Stimulated activated CD4-positive, alpha-beta T cell treated with anti-CD3 and anti-CD28 coated beads, Interleukin-15, amount 100 ng/mL, for 24 hours (primary cell): Measurements from ENCODE around the gene ZNF791.
"Not testable (repeated sequence)": the region's sequence is repeated elsewhere in the genome, so short reads cannot be mapped to it uniquely, and the experiment has no call there.

Source experiments
- DNase-seq: peaks from one replicate; pipeline ENCODE4 v3.0.0-alpha.2; 2020

The ZNF791 gene

DNA sequence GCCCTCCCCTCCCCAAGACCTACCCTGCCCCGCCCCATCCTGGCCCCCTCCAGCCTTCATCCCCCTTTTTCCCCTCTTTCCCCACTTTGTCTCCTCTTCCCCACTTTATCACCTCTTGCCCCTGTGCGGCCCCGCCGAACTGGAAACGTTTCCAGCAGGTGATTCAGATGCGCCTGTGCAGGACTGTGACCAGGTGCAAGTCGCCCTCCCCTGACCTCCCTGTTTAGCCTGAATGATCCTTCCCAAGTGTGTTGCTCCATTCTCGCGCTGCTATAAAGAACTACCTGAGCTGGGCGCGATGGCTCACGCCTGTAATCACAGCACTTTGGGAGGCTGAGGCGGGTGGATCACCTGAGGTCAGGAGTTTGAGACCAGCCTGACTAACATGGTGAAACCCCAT, 25.9 kb downstream of the ZNF791 start:
- no peak for DNase-seq

DNA sequence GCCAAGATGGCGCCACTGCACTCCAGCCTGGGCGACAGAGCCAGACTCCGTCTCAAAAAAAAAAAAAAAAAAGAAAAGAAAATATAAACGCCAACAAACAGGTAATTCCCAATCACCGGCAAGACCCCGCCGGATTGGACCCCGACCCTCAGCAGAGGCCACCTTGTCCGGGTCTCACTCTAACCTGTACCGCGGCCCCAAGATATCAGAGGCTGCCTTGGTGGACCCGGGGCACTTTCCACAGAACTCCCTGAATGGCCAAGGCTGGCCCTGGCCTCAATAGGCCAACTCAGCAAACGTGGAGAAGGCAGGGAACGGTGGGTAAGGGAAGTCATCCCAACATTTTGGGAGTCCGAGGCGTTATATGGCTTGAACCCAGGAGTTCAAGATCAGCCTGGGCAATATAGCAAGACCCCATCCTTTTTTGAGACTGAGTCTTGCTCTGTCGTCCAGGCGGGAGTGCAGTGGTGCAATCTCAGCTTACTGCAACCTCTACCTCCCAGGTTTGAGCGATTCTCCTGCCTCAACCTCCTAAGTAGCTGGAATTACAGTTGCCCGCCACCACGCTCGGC, 28.0 kb downstream of the ZNF791 start:
- DNase-seq, result no peak

DNA sequence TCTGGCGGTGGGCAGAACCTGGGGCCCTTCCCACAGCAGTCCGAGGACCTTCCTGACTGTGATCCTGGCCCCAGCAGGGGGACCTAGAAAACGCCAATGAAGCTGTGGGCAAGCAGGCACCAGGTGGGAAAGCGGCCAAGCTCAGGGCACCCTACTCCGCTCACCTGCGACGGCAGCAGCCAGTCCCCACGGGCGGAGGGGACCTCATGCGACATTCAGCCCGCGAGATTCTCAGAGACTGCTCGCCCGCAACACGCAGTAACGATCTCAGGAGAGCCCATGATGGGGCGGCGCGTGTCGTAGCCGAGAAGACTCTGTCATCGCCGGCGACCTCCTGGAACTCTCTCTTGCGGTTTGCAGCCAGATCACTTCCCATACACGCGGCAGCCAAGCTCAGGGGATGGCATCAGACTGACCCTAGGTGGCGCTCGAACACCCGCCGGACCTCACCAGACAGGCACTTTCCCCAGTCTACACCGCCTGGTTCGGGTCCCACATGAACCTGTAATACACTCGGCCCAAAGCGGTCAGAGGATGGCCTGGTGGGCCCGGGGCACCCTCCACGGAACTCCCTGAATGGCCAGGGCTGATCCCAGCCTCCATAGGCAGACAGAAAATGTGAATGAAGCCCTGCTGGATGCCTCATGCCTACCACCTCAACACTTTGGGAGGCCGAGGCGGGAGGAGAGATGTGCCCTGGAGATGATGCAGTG, 29.3 kb downstream of the ZNF791 start:
- peak; percentile 94 for DNase-seq

GRCh38 chr19:12641456-12641855, 30.7 kb downstream of the ZNF791 start:
- no peak for DNase-seq

DNA sequence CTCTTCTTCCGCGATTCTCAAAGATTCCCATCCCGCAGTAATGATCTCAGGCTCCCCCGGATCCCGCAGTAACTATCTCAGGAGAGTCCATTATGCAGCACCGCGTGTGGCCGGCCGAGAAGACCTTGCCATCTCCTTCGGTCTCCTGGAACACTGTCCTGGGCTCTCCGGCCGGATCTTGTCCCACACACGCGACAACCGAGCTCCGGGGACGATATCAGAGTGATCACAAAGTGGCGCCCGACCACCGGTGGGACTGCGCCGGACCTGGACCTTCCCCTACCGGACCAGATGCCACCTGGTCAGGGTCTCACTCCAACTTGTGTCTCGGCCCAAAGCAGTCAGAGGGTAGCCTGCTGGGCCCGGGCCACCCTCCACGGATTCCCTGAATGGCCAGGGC, 31.8 kb downstream of the ZNF791 start:
- no peak for DNase-seq

- DNase-seq, result not testable (repeated sequence)
These were observed 33.0 kb downstream of the ZNF791 start for GRCh38 chr19:12643716-12644115.

- no peak for DNase-seq
These were observed 35.8 kb downstream of the ZNF791 start for GRCh38 chr19:12646551-12646950.

DNA sequence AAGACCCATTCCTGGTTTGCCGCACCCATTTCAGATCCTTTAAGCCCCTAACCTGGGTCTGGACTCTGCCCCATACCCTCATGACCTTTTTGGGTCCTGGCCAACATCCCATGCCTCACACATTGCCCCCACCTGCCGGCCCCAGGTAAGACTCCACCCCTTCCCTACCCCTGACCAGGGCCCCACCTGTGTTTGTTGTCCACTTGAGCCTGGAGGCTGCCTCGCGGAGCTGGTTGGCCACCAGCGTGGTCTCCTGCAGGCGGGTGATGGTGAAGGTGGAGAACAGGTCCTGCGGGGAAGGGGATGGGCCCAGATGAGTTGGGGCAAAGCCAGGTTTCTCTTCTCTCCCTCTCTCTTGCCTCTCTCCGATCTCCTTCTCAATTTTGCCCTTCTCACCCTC, 36.3 kb downstream of the ZNF791 start:
- no peak for DNase-seq

- DNase-seq, result peak; percentile 54
These were observed 36.9 kb downstream of the ZNF791 start for GRCh38 chr19:12647490-12648071.

DNA sequence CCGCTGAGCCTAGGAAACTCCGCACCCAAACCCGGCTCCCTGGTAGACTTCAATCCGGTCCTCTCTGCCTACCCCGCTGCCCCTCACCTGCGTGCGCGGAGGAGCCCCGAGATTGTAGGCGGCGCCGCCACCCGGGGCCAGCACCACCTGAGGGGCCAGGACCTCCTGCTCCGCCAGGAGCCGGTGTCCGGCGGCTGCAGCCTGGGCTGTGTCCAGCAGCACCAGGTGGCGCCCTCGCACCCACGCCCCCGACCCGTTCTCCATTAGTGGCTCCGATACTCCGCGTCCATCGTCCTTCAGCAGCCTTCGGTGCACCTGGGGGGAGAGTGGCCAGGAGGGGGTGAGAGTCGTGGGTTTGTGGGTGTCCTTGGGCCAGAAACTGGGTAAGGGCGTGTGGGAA, 37.4 kb downstream of the ZNF791 start:
- no peak for DNase-seq

GRCh38 chr19:12649941-12650340, 39.2 kb downstream of the ZNF791 start:
- no peak for DNase-seq

DNA sequence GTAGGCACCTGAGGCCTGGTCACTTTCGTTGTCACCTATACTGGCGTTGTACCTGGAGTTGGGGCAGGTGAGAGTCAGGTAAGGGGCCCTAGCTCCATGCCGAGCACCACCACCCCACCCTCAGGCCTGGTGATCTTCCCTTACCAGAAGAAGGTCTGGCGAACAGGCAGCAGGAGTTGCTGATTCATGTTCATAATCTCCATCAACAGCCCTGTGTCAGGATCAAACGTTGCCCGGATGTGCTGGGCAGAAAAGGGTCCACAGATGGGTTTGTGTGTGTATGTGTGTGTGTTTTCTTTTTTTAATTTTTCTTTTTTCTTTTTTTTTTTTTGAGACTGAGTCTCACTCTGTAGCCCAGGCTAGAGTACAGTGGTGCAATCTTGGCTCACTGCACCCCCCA, 41.5 kb downstream of the ZNF791 start:
- DNase-seq, result no peak

GRCh38 chr19:12655546-12655945, 44.8 kb downstream of the ZNF791 start:
- DNase-seq, result no peak

DNA sequence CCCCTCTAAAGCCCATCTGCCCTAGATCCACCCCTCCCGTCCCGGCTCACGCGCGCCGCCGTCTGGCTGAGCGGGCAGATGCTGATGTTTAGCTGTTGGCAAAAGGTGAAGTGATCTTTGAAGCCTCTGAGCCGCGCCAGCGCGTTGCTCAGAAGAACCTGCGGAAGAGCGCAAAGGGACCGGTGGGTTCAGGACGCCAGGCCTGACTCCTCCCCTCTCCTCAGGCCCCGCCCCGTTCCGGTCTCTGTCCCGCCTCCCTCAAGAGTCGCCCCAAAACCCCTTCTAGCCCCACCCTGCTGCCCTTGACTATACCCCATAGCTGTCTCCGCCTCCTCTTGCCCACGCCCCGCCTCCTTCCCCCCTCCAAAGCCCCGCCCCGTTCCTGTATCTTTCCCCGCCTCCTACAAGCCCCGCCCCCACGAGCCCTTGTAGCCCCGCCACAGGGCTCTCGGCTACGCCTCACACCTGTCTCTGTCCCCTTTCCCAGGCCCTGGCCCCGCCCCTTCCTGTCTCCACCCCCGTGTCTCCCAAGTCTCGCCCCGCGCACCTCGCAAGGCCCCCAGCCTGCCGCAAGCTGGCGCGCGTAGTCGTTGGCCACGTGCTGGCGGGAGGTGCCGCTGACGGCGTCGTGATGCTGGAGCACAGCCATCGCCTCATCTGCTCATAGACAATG, 46.3 kb downstream of the ZNF791 start:
- peak; percentile 59 for DNase-seq

- DNase-seq, result no peak
These were observed 47.2 kb downstream of the ZNF791 start for GRCh38 chr19:12657966-12658365.

DNA sequence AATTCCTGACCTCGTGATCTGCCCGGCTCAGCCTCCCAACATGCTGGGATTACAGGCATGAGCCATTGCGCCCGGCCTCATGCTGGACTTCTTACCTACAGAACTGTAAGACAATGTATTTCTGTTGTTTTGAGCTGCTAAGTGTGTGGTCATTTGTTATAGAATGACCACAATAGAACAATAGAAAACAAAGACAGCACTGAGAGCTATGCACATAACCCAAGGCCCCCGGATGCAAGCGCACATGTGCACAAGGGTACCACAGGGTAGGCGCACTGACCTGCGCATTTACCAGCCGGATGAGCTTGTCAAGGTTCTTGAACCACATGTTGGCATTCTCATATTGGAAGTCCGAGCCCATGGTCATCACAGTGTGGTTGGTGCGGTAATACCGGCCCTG, 50.3 kb downstream of the ZNF791 start:
- DNase-seq, result no peak

GRCh38 chr19:12664406-12665280, 53.9 kb downstream of the ZNF791 start:
- DNase-seq, result peak; percentile 43

GRCh38 chr19:12665281-12665573, 54.5 kb downstream of the ZNF791 start:
- DNase-seq, result peak; percentile 71

DNA sequence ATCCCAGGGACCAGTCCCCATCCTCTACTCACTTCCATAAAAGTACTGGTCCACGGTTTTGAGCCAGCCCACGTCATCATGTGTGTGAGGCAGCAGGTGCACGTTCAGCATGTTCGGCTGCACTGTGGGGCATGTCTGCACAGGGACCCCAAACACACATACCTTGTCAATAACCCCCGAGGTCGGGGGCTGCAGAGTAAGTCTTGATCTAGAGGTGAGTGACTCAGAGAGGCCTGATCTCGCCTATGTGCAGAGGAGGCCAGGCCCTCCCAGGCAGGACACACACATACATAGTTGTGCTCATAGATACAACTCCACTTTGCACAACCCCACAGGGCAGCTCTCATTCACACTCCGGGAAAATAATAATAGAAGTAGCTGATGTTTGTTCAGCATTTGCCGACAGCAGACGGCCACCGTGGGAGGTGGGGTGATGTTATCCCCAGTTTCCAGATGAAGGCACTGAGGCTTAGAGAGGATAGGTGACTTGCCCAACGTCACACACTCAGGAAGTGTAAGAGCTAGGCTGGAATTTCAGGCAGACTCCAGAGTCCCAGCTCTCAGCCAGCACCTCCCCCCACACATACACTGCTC, 55.0 kb downstream of the ZNF791 start:
- DNase-seq, result peak; percentile 45

GRCh38 chr19:12666265-12667048, 55.7 kb downstream of the ZNF791 start, which contains the start of the genes MAN2B1 and WDR83:
Gene MAN2B1, minus strand, starts transcription at chr19:12666742. Its CDS starts 41 bp downstream, at chr19:12666701.
Gene WDR83, plus strand, starts transcription at chr19:12666807. Its CDS starts 2,984 bp downstream, at chr19:12669791.
- peak; percentile 89 for DNase-seq

DNA sequence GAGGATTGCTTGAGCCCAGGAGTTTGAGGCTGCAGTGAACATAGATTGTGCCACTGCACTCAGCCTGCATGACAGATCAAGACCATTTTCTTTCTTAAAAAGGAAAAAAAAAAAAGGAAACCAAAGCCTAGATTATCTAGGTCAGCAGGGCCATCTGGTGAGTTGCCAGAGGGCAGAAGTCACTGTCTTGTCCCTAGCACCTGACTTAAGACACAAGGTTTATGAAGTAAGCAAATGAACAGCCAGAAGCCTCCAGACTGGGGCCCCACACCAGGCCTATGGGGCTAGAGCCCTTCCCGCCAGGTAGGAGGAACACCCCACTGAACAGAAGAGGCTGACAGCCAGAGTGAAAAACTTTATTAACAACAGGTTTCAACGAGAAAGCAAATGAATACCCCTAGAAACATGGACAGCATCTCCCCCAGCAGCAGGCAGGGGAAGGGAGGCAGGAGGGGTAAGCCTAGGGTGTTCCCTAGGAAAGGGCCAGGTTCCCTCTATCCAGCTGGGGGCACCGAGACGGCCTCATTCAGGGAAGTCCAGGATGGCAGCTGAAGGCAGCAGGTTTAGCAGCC, 57.1 kb downstream of the ZNF791 start:
- no peak for DNase-seq
